WERI-Rb-1 (cell line): ENCODE measurements around the gene ATP8B4.

Experiments used
- DNase-seq: peaks from one replicate; pipeline ENCODE4 v3.0.0-alpha.2; 2020
- H3K27ac ChIP-seq: fragments of 250-450 bp; sonication (Bioruptor Pico); 2 replicates; pipeline ENCODE4 v1.5.1; 2020; ENCODE audit warnings: mild to moderate bottlenecking, moderate library complexity
- H3K27me3 ChIP-seq: fragments of 250-450 bp; sonication (Bioruptor Pico); 2 replicates; pipeline ENCODE4 v1.5.1; 2021; ENCODE audit warnings: mild to moderate bottlenecking, low read depth, moderate library complexity; ENCODE audit not compliant: insufficient read depth, severe bottlenecking
- H3K36me3 ChIP-seq: fragments of 250-450 bp; sonication (Bioruptor Pico); 2 replicates; pipeline ENCODE4 v1.5.1; 2020; ENCODE audit warnings: mild to moderate bottlenecking, moderate library complexity
- H3K4me3 ChIP-seq: 2 replicates; pipeline ENCODE4 v1.5.1; 2011; ENCODE audit warnings: low read depth, mild to moderate bottlenecking, control low read depth, low read length
- H3K9me3 ChIP-seq: fragments of 250-450 bp; sonication (Bioruptor Pico); 2 replicates; pipeline ENCODE4 v1.5.1; 2021; ENCODE audit warnings: mild to moderate bottlenecking, moderate library complexity; ENCODE audit not compliant: severe bottlenecking
- TF ChIP-seq, protein P1 (sequence below): IDR thresholded peaks from 2 replicates; pipeline ENCODE4 v1.5.1; 2011; ENCODE audit warnings: low read depth, mild to moderate bottlenecking, control low read depth, inconsistent platforms, low read length

The ATP8B4 gene

DNA sequence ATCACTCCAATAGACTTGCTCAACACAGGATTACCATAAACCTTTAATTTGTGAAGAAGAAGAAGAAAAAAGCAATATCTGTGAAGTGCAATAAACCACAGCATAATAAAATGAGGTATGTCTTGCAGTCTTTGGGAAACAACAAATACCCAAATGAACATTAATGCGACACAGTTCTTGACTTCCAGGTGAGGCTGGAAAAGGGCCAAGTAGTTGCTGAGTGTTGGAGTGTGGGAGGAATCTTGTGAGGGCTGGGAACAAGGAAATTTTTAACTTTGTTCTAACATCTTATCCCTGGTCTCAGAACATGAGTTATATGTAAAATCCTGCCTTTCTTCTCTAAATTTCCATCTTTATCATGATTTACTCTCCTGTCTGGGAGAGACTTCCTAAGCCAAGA is 291.7 kb downstream of the ATP8B4 start:
- Histone ChIP-seq H3K27me3 (no peaks in the 10 kb centered on the region), H3K27ac (no peak overlapping the region), H3K36me3 (no peaks in the 10 kb centered on the region), H3K9me3 (no peaks in the 10 kb centered on the region), H3K4me3 (no peak overlapping the region)
- DNase-seq, result no peak
- TF ChIP-seq, protein P1, sequence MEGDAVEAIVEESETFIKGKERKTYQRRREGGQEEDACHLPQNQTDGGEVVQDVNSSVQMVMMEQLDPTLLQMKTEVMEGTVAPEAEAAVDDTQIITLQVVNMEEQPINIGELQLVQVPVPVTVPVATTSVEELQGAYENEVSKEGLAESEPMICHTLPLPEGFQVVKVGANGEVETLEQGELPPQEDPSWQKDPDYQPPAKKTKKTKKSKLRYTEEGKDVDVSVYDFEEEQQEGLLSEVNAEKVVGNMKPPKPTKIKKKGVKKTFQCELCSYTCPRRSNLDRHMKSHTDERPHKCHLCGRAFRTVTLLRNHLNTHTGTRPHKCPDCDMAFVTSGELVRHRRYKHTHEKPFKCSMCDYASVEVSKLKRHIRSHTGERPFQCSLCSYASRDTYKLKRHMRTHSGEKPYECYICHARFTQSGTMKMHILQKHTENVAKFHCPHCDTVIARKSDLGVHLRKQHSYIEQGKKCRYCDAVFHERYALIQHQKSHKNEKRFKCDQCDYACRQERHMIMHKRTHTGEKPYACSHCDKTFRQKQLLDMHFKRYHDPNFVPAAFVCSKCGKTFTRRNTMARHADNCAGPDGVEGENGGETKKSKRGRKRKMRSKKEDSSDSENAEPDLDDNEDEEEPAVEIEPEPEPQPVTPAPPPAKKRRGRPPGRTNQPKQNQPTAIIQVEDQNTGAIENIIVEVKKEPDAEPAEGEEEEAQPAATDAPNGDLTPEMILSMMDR, result no peak

DNA sequence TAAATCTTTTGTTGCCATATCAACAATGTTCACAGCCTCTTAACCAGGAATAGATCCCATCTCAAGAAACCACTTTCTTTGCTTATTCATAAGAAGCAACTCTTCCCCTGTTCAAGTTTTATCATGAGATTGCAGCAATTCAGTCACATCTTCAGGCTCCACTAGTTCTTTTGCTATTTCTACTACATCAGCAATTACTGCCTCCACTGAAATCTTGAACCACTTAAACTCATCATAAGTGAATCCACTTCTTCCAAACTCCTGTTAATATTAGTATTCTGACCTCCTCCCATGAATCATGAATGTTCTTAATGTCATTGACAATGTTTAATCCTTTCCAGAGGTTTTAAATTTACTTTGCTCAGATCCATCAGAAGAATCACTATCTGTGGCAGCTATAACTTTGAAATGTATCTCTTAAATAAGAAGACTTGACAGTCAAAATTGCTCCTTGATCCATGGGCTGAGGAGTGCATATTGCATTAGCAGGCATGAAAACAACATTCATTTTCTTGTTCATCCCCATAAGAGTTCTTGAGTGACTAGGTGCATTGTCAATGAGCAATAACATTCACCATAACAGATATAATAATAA is 292.3 kb downstream of the ATP8B4 start:
- no peak for DNase-seq
- Histone ChIP-seq H3K9me3 (no peaks in the 10 kb centered on the region), H3K4me3 (no peak overlapping the region), H3K27me3 (no peaks in the 10 kb centered on the region), H3K36me3 (no peaks in the 10 kb centered on the region), H3K27ac (no peak overlapping the region)
- TF ChIP-seq, protein P1, result no peak

DNA sequence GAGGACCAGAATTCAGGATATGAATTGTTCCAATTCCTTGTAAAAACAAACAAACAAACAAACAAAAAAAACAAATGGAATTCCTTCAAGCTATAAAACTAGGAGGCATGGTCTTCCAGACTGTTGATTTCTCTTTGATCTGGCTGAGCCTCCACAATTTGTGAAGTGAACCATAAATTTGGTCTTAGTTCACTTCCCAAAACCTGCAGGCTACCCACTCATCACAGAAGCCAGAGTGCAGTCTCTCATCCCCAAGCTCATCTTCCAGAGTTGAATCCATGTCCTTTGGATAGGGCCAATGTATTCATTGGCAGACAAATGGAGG is 294.3 kb downstream of the ATP8B4 start:
- no peak overlapping the region for H3K4me3 ChIP-seq
- no peaks in the 10 kb centered on the region for H3K9me3 ChIP-seq
- H3K36me3 ChIP-seq, result no peaks in the 10 kb centered on the region
- TF ChIP-seq, protein P1, result no peak
- DNase-seq, result no peak
- H3K27me3 ChIP-seq, result no peaks in the 10 kb centered on the region
- no peak overlapping the region for H3K27ac ChIP-seq

DNA sequence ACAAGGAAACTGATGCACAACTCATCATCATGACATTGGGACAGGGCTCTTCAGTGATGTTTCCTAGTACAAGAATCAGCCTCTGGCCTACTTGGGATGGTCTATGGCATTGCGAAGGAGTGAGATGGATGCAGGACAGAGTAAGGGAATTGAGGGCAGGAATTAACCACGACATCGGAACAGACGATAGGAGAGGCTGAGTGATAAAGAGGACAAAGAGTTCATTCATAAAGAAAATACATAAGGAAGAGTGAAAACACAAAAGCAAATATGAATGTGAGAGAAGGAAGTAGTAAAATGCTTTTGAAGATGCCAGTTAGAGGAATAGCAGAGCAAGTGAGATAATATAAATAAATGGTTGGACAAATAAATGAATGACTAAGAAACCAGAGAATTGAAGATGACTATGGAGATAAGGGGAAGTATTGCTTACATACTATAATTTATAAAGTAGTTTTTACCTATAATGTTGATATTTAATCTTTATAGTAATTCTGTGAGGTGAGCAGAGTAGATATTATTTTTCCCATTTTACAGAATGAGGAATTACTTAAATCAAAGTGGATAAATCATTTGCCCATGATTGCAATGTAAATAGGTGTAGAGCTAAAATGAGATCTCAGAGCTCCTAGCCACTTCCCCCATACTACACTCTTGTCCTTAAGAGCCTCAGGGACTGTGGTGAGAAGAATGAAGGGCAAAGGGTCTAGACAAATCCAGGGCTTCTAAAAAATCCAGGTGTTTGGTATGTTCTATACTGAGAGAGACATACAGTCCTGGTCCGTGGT is 294.9 kb downstream of the ATP8B4 start:
- DNase-seq, result no peak
- H3K9me3 ChIP-seq, result no peaks in the 10 kb centered on the region
- H3K27me3 ChIP-seq, result no peaks in the 10 kb centered on the region
- no peak overlapping the region for H3K27ac ChIP-seq
- TF ChIP-seq, protein P1, result no peak
- H3K36me3 ChIP-seq, result no peaks in the 10 kb centered on the region
- no peak overlapping the region for H3K4me3 ChIP-seq

DNA sequence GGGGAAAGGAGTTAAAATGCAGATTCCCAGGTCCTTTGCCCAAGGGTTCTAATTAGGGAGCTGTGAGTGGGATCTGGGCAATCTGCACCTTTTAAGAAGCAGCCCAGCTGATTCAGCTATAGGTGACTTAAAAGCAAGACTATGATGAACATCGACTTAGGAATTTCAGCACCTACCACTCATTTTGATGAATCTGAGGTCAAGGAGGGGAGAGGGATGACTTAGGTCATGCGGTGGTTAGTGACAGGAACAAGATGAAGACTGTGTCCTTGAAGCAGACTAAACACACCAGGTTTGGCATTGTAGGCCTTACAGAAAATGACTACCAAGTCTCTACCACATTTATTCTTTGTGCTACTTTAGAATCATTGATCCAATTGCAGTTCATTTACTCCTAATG is 301.9 kb downstream of the ATP8B4 start:
- Histone ChIP-seq H3K27me3 (no peaks in the 10 kb centered on the region), H3K9me3 (no peaks in the 10 kb centered on the region), H3K27ac (no peak overlapping the region), H3K4me3 (no peak overlapping the region), H3K36me3 (no peaks in the 10 kb centered on the region)
- TF ChIP-seq, protein P1, result no peak
- no peak for DNase-seq
